HEK293T (cell line): ENCODE data around the gene OOSP1.

Experiments used
- BHLHE40 ChIP-seq: fragments of 450-650 bp; IDR thresholded peaks from 2 replicates; pipeline ENCODE4 v1.6.1; 2016; ENCODE audit warnings: mild to moderate bottlenecking, moderate library complexity, borderline replicate concordance
- ELF4 ChIP-seq: fragments of 450-650 bp; IDR thresholded peaks from 2 replicates; pipeline ENCODE4 v1.6.1; 2017; ENCODE audit warnings: antibody characterized with exemption
- FOXA1 ChIP-seq: fragments of 450-650 bp; IDR thresholded peaks from 2 replicates; pipeline ENCODE4 v1.6.1; 2016; ENCODE audit warnings: mild to moderate bottlenecking
- FOXK2 ChIP-seq: fragments of 450-650 bp; IDR thresholded peaks from 2 replicates; pipeline ENCODE4 v1.6.1; 2016; ENCODE audit warnings: mild to moderate bottlenecking
- FOXM1 ChIP-seq: fragments of 450-650 bp; IDR thresholded peaks from 2 replicates; pipeline ENCODE4 v1.6.1; 2017; ENCODE audit warnings: mild to moderate bottlenecking, borderline replicate concordance
- HDGF ChIP-seq: fragments of 450-650 bp; IDR thresholded peaks from 2 replicates; pipeline ENCODE4 v1.6.1; 2017; ENCODE audit warnings: antibody characterized with exemption, borderline replicate concordance

- TF ChIP-seq HDGF (no peak), FOXM1 (no peak), BHLHE40 (no peak), FOXA1 (no peak), FOXK2 (no peak), ELF4 (no peak)
These were observed 30.2 kb downstream of the OOSP1 start for GRCh38 chr11:59968395-59968783.
